ENCODE results near the gene IQCF5. TPM values are rescaled to one million over a fixed set of nuclear protein-coding genes. Genes with fewer than 3 reads are reported as not detected.

The IQCF5 gene
- total RNA-seq, 1 donor from 2014 or later = not detected

GRCh38 chr3:51830345-51830744, 45.1 kb downstream of the IQCF5 start:
- Histone ChIP-seq H3K9me3 (peaks cover 10% of the 10 kb centered on the region), H3K27me3 (ENCODE audit: low read depth) (no peaks in the 10 kb centered on the region), H3K27ac (no peak overlapping the region), H3K36me3 (no peaks in the 10 kb centered on the region), H3K4me1 (no peaks in the 10 kb centered on the region), H3K4me3 (no peak overlapping the region)
- ATAC-seq = no peak
- TF ChIP-seq CTCF (IDR thresholded peaks at IDR 0.05) = no peak
- intact Hi-C loops (cut with DNase I) = no loop called here
- no peak for DNase-seq

GRCh38 chr3:51828297-51828696, 47.1 kb downstream of the IQCF5 start:
- Histone ChIP-seq H3K27ac (no peak overlapping the region), H3K4me3 (no peak overlapping the region), H3K9me3 (peaks cover 10% of the 10 kb centered on the region), H3K27me3 (ENCODE audit: low read depth) (no peaks in the 10 kb centered on the region), H3K4me1 (no peaks in the 10 kb centered on the region), H3K36me3 (no peaks in the 10 kb centered on the region)
- DNase-seq (no peak), ATAC-seq (no peak)
- intact Hi-C loops (cut with DNase I) = no loop called here
- no peak for TF ChIP-seq CTCF (IDR thresholded peaks at IDR 0.05)

Other genes with a start within 250 kb of the IQCF5 start
- gene TEX264, start 204.3 kb downstream of the IQCF5 start, total RNA-seq = 43.5 TPM
- 0.15 TPM for gene GRM2, start 168.5 kb downstream of the IQCF5 start, total RNA-seq
- not detected for gene IQCF6, start 96.4 kb downstream of the IQCF5 start, total RNA-seq
- gene IQCF2, start 14.0 kb downstream of the IQCF5 start, total RNA-seq = not detected
- not detected for gene IQCF1, start 27.8 kb upstream of the IQCF5 start, total RNA-seq
- 16.2 TPM for gene RRP9, start 66.3 kb upstream of the IQCF5 start, total RNA-seq
- 24.6 TPM for gene PARP3, start 66.8 kb upstream of the IQCF5 start, total RNA-seq
- gene GPR62, start 79.8 kb upstream of the IQCF5 start, total RNA-seq = not detected
- gene PCBP4, start 91.9 kb upstream of the IQCF5 start, total RNA-seq = 24.6 TPM
- 48.8 TPM for gene ABHD14B, start 98.4 kb upstream of the IQCF5 start, total RNA-seq
- 17.8 TPM for gene ABHD14A, start 99.5 kb upstream of the IQCF5 start, total RNA-seq
- gene ACY1, start 107.9 kb upstream of the IQCF5 start, total RNA-seq = 20.6 TPM
- gene RPL29, start 120.3 kb upstream of the IQCF5 start, total RNA-seq = 765 TPM
- gene DUSP7, start 181.0 kb upstream of the IQCF5 start, total RNA-seq = 28.8 TPM